AG04450 (cell line): ENCODE measurements around the gene CPNE4. TPM values are rescaled to one million over a fixed set of nuclear protein-coding genes. Genes with fewer than 3 reads are reported as not detected.

ENCODE experiments used
- CTCF ChIA-PET: fragments of 300-600, 350-600 bp; formaldehyde crosslinking; extraction: SDS; loops from one replicate; lab custom pipeline; 2022; ENCODE audit warnings: antibody characterized with exemption, inconsistent platforms; lab: Charles Lee
- POLR2A ChIA-PET: fragments of 350-600 bp; formaldehyde crosslinking; extraction: SDS; loops from one replicate; lab custom pipeline; 2021; ENCODE audit warnings: antibody characterized with exemption, inconsistent platforms; lab: Yijun Ruan, JAX
- DNase-seq: peaks from one replicate; pipeline ENCODE4 v3.0.0-alpha.2; 2011; ENCODE audit warnings: low read depth, low spot score
- H3K27ac ChIP-seq: one replicate; pipeline ENCODE4 v1.5.1; 2012; ENCODE audit warnings: low read depth, low read length, control low read depth
- H3K27me3 ChIP-seq: one replicate; pipeline ENCODE4 v1.6.0; 2012; ENCODE audit warnings: low read length; ENCODE audit not compliant: control insufficient read depth, insufficient read depth
- H3K4me3 ChIP-seq: 2 replicates; pipeline ENCODE4 v1.5.1; 2011; ENCODE audit warnings: mild to moderate bottlenecking, low read depth, low read length, control low read depth
- H3K9me3 ChIP-seq: 2 replicates; pipeline ENCODE4 v1.5.1; 2012; ENCODE audit warnings: low read length; ENCODE audit not compliant: control insufficient read depth, insufficient read depth
- polyA plus RNA-seq: library from polyadenylated mRNA; depleted of rRNA; stranded (reverse); fragments of >200 nt; gene quantifications from 2 replicates; pipeline ENCODE4 v1.2.3, GENCODE V29; 2011
- TF ChIP-seq, protein P1 (sequence below): IDR thresholded peaks from 2 replicates; pipeline ENCODE4 v1.5.1; 2011; ENCODE audit warnings: low read depth, low read length, control low read depth, inconsistent platforms

Gene CPNE4
- polyA plus RNA-seq, 1 experiment: not detected

- CTCF ChIA-PET: interaction anchor here (1.0 to 3.5 kb wide), 4 partner anchors 10 to 209 kb away, joined by 3 to 13 read pairs (median 3); no protein-coding TSS in a partner anchor
- Histone ChIP-seq H3K27me3 (peaks cover 2% of the 10 kb centered on the region), H3K27ac (no peak overlapping the region), H3K4me3 (no peak overlapping the region), H3K9me3 (no peaks in the 10 kb centered on the region)
- POLR2A ChIA-PET: no interaction called here
- TF ChIP-seq, protein P1, sequence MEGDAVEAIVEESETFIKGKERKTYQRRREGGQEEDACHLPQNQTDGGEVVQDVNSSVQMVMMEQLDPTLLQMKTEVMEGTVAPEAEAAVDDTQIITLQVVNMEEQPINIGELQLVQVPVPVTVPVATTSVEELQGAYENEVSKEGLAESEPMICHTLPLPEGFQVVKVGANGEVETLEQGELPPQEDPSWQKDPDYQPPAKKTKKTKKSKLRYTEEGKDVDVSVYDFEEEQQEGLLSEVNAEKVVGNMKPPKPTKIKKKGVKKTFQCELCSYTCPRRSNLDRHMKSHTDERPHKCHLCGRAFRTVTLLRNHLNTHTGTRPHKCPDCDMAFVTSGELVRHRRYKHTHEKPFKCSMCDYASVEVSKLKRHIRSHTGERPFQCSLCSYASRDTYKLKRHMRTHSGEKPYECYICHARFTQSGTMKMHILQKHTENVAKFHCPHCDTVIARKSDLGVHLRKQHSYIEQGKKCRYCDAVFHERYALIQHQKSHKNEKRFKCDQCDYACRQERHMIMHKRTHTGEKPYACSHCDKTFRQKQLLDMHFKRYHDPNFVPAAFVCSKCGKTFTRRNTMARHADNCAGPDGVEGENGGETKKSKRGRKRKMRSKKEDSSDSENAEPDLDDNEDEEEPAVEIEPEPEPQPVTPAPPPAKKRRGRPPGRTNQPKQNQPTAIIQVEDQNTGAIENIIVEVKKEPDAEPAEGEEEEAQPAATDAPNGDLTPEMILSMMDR: no peak
- no peak for DNase-seq
Observed at GRCh38 chr3:132004571-132004970, 30.2 kb downstream of the CPNE4 start.

- TF ChIP-seq, protein P1: no peak
- Histone ChIP-seq H3K4me3 (no peak overlapping the region), H3K27me3 (peaks cover 2% of the 10 kb centered on the region), H3K9me3 (no peaks in the 10 kb centered on the region), H3K27ac (no peak overlapping the region)
- DNase-seq: no peak
- ChIA-PET CTCF (interaction anchor here (1.0 kb wide), 1 partner anchor 163 kb away, joined by 3 read pairs; no protein-coding TSS in a partner anchor), POLR2A (no interaction called here)
Observed at GRCh38 chr3:132003685-132004084, 31.1 kb downstream of the CPNE4 start.

- Histone ChIP-seq H3K4me3 (no peak overlapping the region), H3K9me3 (no peaks in the 10 kb centered on the region), H3K27me3 (no peaks in the 10 kb centered on the region), H3K27ac (no peak overlapping the region)
- ChIA-PET POLR2A (no interaction called here), CTCF (interaction anchor here (2.3 kb wide), 1 partner anchor 27 kb away, joined by 7 read pairs; no protein-coding TSS in a partner anchor)
- TF ChIP-seq, protein P1: no peak
- DNase-seq: no peak
Observed at GRCh38 chr3:132001999-132002398, 32.8 kb downstream of the CPNE4 start.

DNA sequence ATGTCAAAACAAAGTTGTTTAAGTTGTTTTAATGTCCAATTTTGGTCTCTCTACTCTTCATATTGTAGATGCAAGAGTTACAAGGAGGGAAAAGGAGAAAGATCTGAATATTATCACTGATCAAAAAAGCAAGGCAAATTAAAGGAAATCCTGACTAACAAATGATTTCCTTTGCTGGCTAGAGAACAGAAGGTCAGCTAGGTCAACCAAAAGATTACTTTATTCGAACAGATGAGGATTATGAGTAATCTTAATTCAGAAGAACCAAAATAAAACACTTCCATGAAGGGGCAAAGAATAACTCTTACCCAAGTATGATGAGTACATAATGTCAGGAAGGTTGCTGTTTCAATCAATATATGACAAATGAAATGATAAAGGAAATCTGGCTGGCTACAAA, 33.8 kb downstream of the CPNE4 start:
- no peak for DNase-seq
- ChIA-PET CTCF (interaction anchor here (2.3 kb wide), 1 partner anchor 28 kb away, joined by 7 read pairs; no protein-coding TSS in a partner anchor), POLR2A (no interaction called here)
- TF ChIP-seq, protein P1: no peak
- Histone ChIP-seq H3K27ac (no peak overlapping the region), H3K9me3 (no peaks in the 10 kb centered on the region), H3K27me3 (no peaks in the 10 kb centered on the region), H3K4me3 (no peak overlapping the region)

- H3K27ac ChIP-seq: no peak overlapping the region
- no peak for DNase-seq
- CTCF ChIA-PET: no interaction called here
Observed at GRCh38 chr3:131998027-131998426, 36.8 kb downstream of the CPNE4 start.

More at GRCh38 chr3:131998027-131998426, 36.8 kb downstream of the CPNE4 start:
- POLR2A ChIA-PET: no interaction called here
- H3K4me3 ChIP-seq: no peak overlapping the region
- TF ChIP-seq, protein P1: no peak
- H3K27me3 ChIP-seq: no peaks in the 10 kb centered on the region
- H3K9me3 ChIP-seq: no peaks in the 10 kb centered on the region
